Mesothelial cell of epicardium (in vitro differentiated cells): ENCODE data around the gene DHRSX. TPM values are rescaled to one million over a fixed set of nuclear protein-coding genes. Genes with fewer than 3 reads are reported as not detected.
"Not testable (repeated sequence)": the region's sequence is repeated elsewhere in the genome, so short reads cannot be mapped to it uniquely, and the experiment has no call there.

Experiments used
- DNase-seq, 2 experiments: peaks; one replicate each; pipeline ENCODE4 v3.0.0; 2021; ENCODE audit warnings: low spot score in 2 of 2; ENCODE audit not compliant: unreplicated experiment in 2 of 2
- H3K27ac Mint-ChIP-seq: 2 replicates; pipeline ENCODE4 v1.8.0; 2021; ENCODE audit warnings: mixed read lengths
- H3K27me3 Mint-ChIP-seq: 2 replicates; pipeline ENCODE4 v1.8.0; 2021; ENCODE audit warnings: low read depth, mixed read lengths
- H3K36me3 Mint-ChIP-seq: 2 replicates; pipeline ENCODE4 v1.8.0; 2021; ENCODE audit warnings: mixed read lengths
- H3K4me1 Mint-ChIP-seq: 2 replicates; pipeline ENCODE4 v1.8.0; 2021; ENCODE audit warnings: mixed read lengths
- H3K4me3 Mint-ChIP-seq: 2 replicates; pipeline ENCODE4 v1.8.0; 2021; ENCODE audit warnings: mild to moderate bottlenecking, moderate library complexity, mixed read lengths
- H3K9me3 Mint-ChIP-seq: 2 replicates; pipeline ENCODE4 v1.8.0; 2021; ENCODE audit warnings: mixed read lengths
- CTCF ChIP-seq: fragments of 200-600 bp; sonication (generic); IDR thresholded peaks from one replicate; pipeline ENCODE4 v1.5.0; 2021; ENCODE audit warnings: antibody characterized with exemption; ENCODE audit not compliant: unreplicated experiment
- total RNA-seq: library from RNA; stranded (reverse); gene quantifications from 3 replicates; pipeline ENCODE4 v1.2.1, GENCODE V29; 2021

DHRSX gene
- total RNA-seq, 1 donor from 2014 or later: 43.5 TPM

- Mint-ChIP-seq H3K9me3 (no peaks in the 10 kb centered on the region), H3K36me3 (no peaks in the 10 kb centered on the region), H3K27me3 (no peaks in the 10 kb centered on the region), H3K4me3 (no peak overlapping the region), H3K27ac (peak overlapping the region; percentile 57), H3K4me1 (peaks cover 24% of the 10 kb centered on the region)
- DNase-seq: no peak
- TF ChIP-seq CTCF: no peak
Measured at GRCh38 chrX:2538031-2538757, 37.4 kb upstream of the DHRSX start.

- TF ChIP-seq CTCF: no peak
- no peak for DNase-seq
- no peaks in the 10 kb centered on the region for H3K36me3 Mint-ChIP-seq
- no peak overlapping the region for H3K27ac Mint-ChIP-seq
- H3K4me3 Mint-ChIP-seq: no peak overlapping the region
- no peaks in the 10 kb centered on the region for H3K27me3 Mint-ChIP-seq
- no peaks in the 10 kb centered on the region for H3K9me3 Mint-ChIP-seq
- peaks cover 26% of the 10 kb centered on the region for H3K4me1 Mint-ChIP-seq
Measured at GRCh38 chrX:2536974-2537373, 36.2 kb upstream of the DHRSX start.

- H3K27me3 Mint-ChIP-seq: no peaks in the 10 kb centered on the region
- H3K4me1 Mint-ChIP-seq: peaks cover 26% of the 10 kb centered on the region
- DNase-seq: no peak
- no peak for TF ChIP-seq CTCF
- no peaks in the 10 kb centered on the region for H3K36me3 Mint-ChIP-seq
- H3K9me3 Mint-ChIP-seq: no peaks in the 10 kb centered on the region
- H3K4me3 Mint-ChIP-seq: no peak overlapping the region
- H3K27ac Mint-ChIP-seq: no peak overlapping the region
Measured at GRCh38 chrX:2536141-2536540, 35.4 kb upstream of the DHRSX start.

- not testable (repeated sequence) for H3K4me3 Mint-ChIP-seq, H3K9me3 Mint-ChIP-seq, H3K36me3 Mint-ChIP-seq, H3K27me3 Mint-ChIP-seq, DNase-seq
- H3K4me1 Mint-ChIP-seq: peaks cover 26% of the 10 kb centered on the region
- peak overlapping the region; percentile 66 for H3K27ac Mint-ChIP-seq
Measured at GRCh38 chrX:2534261-2535021, 33.7 kb upstream of the DHRSX start.

- H3K4me1 Mint-ChIP-seq: peaks cover 26% of the 10 kb centered on the region
- DNase-seq: no peak
- no peak for TF ChIP-seq CTCF
- H3K36me3 Mint-ChIP-seq: no peaks in the 10 kb centered on the region
- no peak overlapping the region for H3K4me3 Mint-ChIP-seq
- H3K27me3 Mint-ChIP-seq: no peaks in the 10 kb centered on the region
- H3K27ac Mint-ChIP-seq: peak overlapping the region; percentile 73
- no peaks in the 10 kb centered on the region for H3K9me3 Mint-ChIP-seq
Measured at GRCh38 chrX:2533424-2533823, 32.6 kb upstream of the DHRSX start.

GRCh38 chrX:2526390-2526789, 25.6 kb upstream of the DHRSX start:
- H3K4me1 Mint-ChIP-seq: no peaks in the 10 kb centered on the region
- H3K4me3 Mint-ChIP-seq: no peak overlapping the region
- H3K9me3 Mint-ChIP-seq: peaks cover 4% of the 10 kb centered on the region
- H3K36me3 Mint-ChIP-seq: no peaks in the 10 kb centered on the region
- no peak overlapping the region for H3K27ac Mint-ChIP-seq
- no peak for TF ChIP-seq CTCF
- peaks cover 2% of the 10 kb centered on the region for H3K27me3 Mint-ChIP-seq
- no peak for DNase-seq
